WTC11 (cell line): ENCODE results near the gene CABP1. TPM values are rescaled to one million over a fixed set of nuclear protein-coding genes. Genes with fewer than 3 reads are reported as not detected.

Source experiments
- ATAC-seq: fragments of 200-7000 bp; cut with Tn5 transposase; 2 replicates; pipeline ENCODE4 v1.10.0; 2021; ENCODE audit warnings: mild to moderate bottlenecking, moderate library complexity
- CTCF ChIA-PET: fragments of 300-600 bp; sonication (Branson Sonifier 250); formaldehyde crosslinking; loops from one replicate; lab custom pipeline; 2021; ENCODE audit warnings: antibody characterized with exemption; lab: Charles Lee
- POLR2A ChIA-PET: fragments of 350-600 bp; sonication (Branson Sonifier 250); formaldehyde crosslinking; loops from one replicate; lab custom pipeline; 2021; ENCODE audit warnings: antibody characterized with exemption; lab: Charles Lee
- DNase-seq: peaks from one replicate; pipeline ENCODE4 v3.0.0; 2021; ENCODE audit warnings: low spot score
- H3K27ac Mint-ChIP-seq: 2 replicates; pipeline ENCODE4 v1.8.0; 2021; ENCODE audit warnings: mixed read lengths
- H3K27me3 Mint-ChIP-seq: 2 replicates; pipeline ENCODE4 v1.8.0; 2021; ENCODE audit warnings: low read depth, mild to moderate bottlenecking, moderate library complexity, mixed read lengths
- H3K36me3 Mint-ChIP-seq: 2 replicates; pipeline ENCODE4 v1.8.0; 2021; ENCODE audit warnings: mixed read lengths
- H3K4me1 Mint-ChIP-seq: 2 replicates; pipeline ENCODE4 v1.8.0; 2022; ENCODE audit warnings: mixed read lengths
- H3K4me3 Mint-ChIP-seq: 2 replicates; pipeline ENCODE4 v1.8.0; 2021; ENCODE audit warnings: mild to moderate bottlenecking, moderate library complexity, mixed read lengths
- H3K9me3 Mint-ChIP-seq: 2 replicates; pipeline ENCODE4 v1.8.0; 2021; ENCODE audit warnings: mixed read lengths
- ATF1 ChIP-seq: sonication (generic); formaldehyde crosslinking; IDR thresholded peaks from 2 replicates; pipeline ENCODE4 v1.8.1; 2023; ENCODE audit warnings: mild to moderate bottlenecking, moderate library complexity, missing genetic modification reagents
- CBFB ChIP-seq: sonication (generic); formaldehyde crosslinking; IDR thresholded peaks from 2 replicates; pipeline ENCODE4 v1.8.1; 2022; ENCODE audit warnings: mild to moderate bottlenecking, low read depth, missing genetic modification reagents
- EMX1 ChIP-seq: fragments of 250-450 bp; sonication (Bioruptor Pico); IDR thresholded peaks from 2 replicates; pipeline ENCODE4 v1.8.0; 2021; ENCODE audit warnings: mild to moderate bottlenecking
- FOXJ3 ChIP-seq: sonication (generic); formaldehyde crosslinking; IDR thresholded peaks from 2 replicates; pipeline ENCODE4 v1.9.0; 2021; ENCODE audit warnings: missing genetic modification reagents, mild to moderate bottlenecking, borderline replicate concordance
- GTF2I ChIP-seq: fragments of 250-450 bp; sonication (Bioruptor Pico); conservative IDR thresholded peaks from 2 replicates; pipeline ENCODE4 v1.4.0; 2021; ENCODE audit warnings: mild to moderate bottlenecking
- JUN ChIP-seq: sonication (generic); formaldehyde crosslinking; IDR thresholded peaks from 2 replicates; pipeline ENCODE4 v1.8.0; 2023; ENCODE audit warnings: mild to moderate bottlenecking, missing genetic modification reagents
- KAT7 ChIP-seq: sonication (generic); formaldehyde crosslinking; IDR thresholded peaks from 2 replicates; pipeline ENCODE4 v1.8.1; 2023; ENCODE audit warnings: missing genetic modification reagents, mild to moderate bottlenecking, borderline replicate concordance
- NFE2L1 ChIP-seq: sonication (generic); formaldehyde crosslinking; IDR thresholded peaks from 2 replicates; pipeline ENCODE4 v1.8.1; 2023; ENCODE audit warnings: missing genetic modification reagents
- RELA ChIP-seq: sonication (generic); formaldehyde crosslinking; IDR thresholded peaks from 2 replicates; pipeline ENCODE4 v1.8.1; 2022; ENCODE audit warnings: missing genetic modification reagents, mild to moderate bottlenecking, borderline replicate concordance
- SMAD4 ChIP-seq: sonication (generic); formaldehyde crosslinking; IDR thresholded peaks from 2 replicates; pipeline ENCODE4 v1.8.0; 2022; ENCODE audit warnings: mild to moderate bottlenecking, missing genetic modification reagents
- TCF7 ChIP-seq: sonication (generic); formaldehyde crosslinking; IDR thresholded peaks from 2 replicates; pipeline ENCODE4 v1.8.0; 2022; ENCODE audit warnings: mild to moderate bottlenecking, low read depth, missing genetic modification reagents, moderate library complexity
- USF2 ChIP-seq: sonication (generic); formaldehyde crosslinking; IDR thresholded peaks from 2 replicates; pipeline ENCODE4 v1.8.1; 2023; ENCODE audit warnings: mild to moderate bottlenecking, missing genetic modification reagents, moderate library complexity
- ZNF232 ChIP-seq: sonication (generic); formaldehyde crosslinking; IDR thresholded peaks from 2 replicates; pipeline ENCODE4 v1.8.0; 2022; ENCODE audit warnings: mild to moderate bottlenecking, missing genetic modification reagents
- ZNF317 ChIP-seq: sonication (generic); formaldehyde crosslinking; IDR thresholded peaks from 2 replicates; pipeline ENCODE4 v1.8.1; 2023; ENCODE audit warnings: low read depth, mild to moderate bottlenecking, moderate library complexity, missing genetic modification reagents, borderline replicate concordance
- ZNF512 ChIP-seq: sonication (generic); formaldehyde crosslinking; IDR thresholded peaks from 2 replicates; pipeline ENCODE4 v1.8.1; 2022; ENCODE audit warnings: missing genetic modification reagents, borderline replicate concordance
- total RNA-seq: library from RNA; stranded (reverse); gene quantifications from 3 replicates; pipeline ENCODE4 v1.2.3, GENCODE V29; 2021
- TF ChIP-seq, protein P1 (sequence below): fragments of 250-450 bp; sonication (Bioruptor Pico); IDR thresholded peaks from 2 replicates; pipeline ENCODE4 v1.8.0; 2021; ENCODE audit warnings: mild to moderate bottlenecking
- TF ChIP-seq, protein P2 (sequence below): fragments of 250-450 bp; sonication (Bioruptor Pico); IDR thresholded peaks from 2 replicates; pipeline ENCODE4 v1.9.0; 2021; ENCODE audit warnings: moderate library complexity, mild to moderate bottlenecking, inconsistent platforms, borderline replicate concordance
- TF ChIP-seq, protein P3 (sequence below): sonication (generic); formaldehyde crosslinking; IDR thresholded peaks from 2 replicates; pipeline ENCODE4 v1.8.1; 2022; ENCODE audit warnings: low read depth, missing genetic modification reagents, borderline replicate concordance
- TF ChIP-seq, protein P4 (sequence below): sonication (generic); formaldehyde crosslinking; IDR thresholded peaks from 2 replicates; pipeline ENCODE4 v1.8.1; 2023; ENCODE audit warnings: mild to moderate bottlenecking, missing genetic modification reagents

The CABP1 gene
- total RNA-seq, 1 experiment from 2014 or later = 14.1 TPM

DNA sequence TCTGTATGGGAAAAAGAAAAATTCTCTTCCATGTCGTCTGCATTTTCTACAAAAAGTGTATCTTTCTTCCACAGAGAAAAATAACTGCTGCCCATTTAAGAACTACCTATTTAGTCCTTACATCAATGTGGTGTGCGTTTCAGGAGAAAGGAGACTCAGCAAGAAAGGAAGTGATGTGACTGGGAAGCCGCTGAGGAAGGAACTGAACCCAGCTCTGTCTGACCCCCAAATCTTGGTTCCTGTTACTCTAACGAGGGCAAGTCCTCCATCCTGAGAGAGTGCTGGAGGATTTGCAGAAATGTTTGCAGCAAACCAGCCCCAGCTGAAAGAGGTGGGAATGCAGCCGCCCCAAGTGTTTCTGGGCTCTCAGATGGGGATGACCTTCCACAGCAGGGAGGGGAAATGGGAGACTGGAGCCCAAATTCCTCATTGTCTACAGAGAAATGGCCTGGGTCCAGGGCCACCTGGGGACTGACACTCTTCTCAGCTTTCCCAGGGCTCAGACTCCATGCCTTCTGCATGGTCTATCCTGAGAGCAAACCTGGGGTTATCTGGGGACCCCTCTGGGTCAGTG is 39.8 kb downstream of the CABP1 start (continued):
- TF ChIP-seq FOXJ3 (CRISPR knock-in tag) = no peak
- no peak for TF ChIP-seq KAT7 (CRISPR knock-in tag)
- TF ChIP-seq, protein P1, sequence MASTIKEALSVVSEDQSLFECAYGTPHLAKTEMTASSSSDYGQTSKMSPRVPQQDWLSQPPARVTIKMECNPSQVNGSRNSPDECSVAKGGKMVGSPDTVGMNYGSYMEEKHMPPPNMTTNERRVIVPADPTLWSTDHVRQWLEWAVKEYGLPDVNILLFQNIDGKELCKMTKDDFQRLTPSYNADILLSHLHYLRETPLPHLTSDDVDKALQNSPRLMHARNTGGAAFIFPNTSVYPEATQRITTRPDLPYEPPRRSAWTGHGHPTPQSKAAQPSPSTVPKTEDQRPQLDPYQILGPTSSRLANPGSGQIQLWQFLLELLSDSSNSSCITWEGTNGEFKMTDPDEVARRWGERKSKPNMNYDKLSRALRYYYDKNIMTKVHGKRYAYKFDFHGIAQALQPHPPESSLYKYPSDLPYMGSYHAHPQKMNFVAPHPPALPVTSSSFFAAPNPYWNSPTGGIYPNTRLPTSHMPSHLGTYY (CRISPR knock-in tag) = no peak
- no peak for TF ChIP-seq EMX1 (CRISPR knock-in tag)
- TF ChIP-seq NFE2L1 (CRISPR knock-in tag) = no peak
- TF ChIP-seq, protein P2, sequence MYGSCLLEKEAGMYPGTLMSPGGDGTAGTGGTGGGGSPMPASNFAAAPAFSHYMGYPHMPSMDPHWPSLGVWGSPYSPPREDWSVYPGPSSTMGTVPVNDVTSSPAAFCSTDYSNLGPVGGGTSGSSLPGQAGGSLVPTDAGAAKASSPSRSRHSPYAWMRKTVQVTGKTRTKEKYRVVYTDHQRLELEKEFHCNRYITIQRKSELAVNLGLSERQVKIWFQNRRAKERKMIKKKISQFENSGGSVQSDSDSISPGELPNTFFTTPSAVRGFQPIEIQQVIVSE (CRISPR knock-in tag) = no peak
- no peak for TF ChIP-seq ZNF512

DNA sequence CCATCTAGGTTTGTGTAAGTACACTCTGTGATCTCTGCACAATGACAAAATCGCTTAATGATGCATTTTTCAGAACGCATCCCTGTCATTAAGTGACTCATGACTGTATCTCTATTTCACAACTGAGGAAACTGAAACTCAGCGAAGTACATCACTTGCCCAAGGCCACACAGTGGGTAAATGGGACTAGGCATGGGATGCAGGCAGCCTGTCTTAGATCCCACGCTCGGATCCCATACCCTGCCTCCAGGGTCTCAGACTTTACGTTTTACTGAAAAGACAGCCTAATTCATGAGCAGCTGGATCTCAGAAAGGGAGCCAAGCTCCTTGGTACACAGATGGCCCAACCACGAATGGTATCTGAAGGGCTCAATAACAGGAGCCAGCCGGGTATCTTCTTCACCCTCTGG is 44.1 kb downstream of the CABP1 start:
- Mint-ChIP-seq H3K36me3 (no peaks in the 10 kb centered on the region), H3K4me3 (no peak overlapping the region; the same call in 1 of the 2 replicates), H3K9me3 (no peaks in the 10 kb centered on the region)
- ATAC-seq (no peak), DNase-seq (no peak)
- ChIA-PET CTCF (interaction anchor here (0.5 to 2.9 kb wide), 2 partner anchors 35 to 66 kb away, joined by 3 to 14 read pairs; no protein-coding TSS in a partner anchor), POLR2A (no interaction called here)
- TF ChIP-seq, protein P3, sequence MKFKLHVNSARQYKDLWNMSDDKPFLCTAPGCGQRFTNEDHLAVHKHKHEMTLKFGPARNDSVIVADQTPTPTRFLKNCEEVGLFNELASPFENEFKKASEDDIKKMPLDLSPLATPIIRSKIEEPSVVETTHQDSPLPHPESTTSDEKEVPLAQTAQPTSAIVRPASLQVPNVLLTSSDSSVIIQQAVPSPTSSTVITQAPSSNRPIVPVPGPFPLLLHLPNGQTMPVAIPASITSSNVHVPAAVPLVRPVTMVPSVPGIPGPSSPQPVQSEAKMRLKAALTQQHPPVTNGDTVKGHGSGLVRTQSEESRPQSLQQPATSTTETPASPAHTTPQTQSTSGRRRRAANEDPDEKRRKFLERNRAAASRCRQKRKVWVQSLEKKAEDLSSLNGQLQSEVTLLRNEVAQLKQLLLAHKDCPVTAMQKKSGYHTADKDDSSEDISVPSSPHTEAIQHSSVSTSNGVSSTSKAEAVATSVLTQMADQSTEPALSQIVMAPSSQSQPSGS (CRISPR knock-in tag) = no peak
- TF ChIP-seq ATF1 (CRISPR knock-in tag) (no peak), TCF7 (CRISPR knock-in tag) (no peak), ZNF317 (CRISPR knock-in tag) (no peak), JUN (no peak), USF2 (no peak), RELA (CRISPR knock-in tag) (no peak), SMAD4 (CRISPR knock-in tag) (no peak), ZNF232 (CRISPR knock-in tag) (no peak), GTF2I (CRISPR knock-in tag) (no peak), EMX1 (CRISPR knock-in tag) (no peak), CBFB (CRISPR knock-in tag) (no peak)
- TF ChIP-seq, protein P4, sequence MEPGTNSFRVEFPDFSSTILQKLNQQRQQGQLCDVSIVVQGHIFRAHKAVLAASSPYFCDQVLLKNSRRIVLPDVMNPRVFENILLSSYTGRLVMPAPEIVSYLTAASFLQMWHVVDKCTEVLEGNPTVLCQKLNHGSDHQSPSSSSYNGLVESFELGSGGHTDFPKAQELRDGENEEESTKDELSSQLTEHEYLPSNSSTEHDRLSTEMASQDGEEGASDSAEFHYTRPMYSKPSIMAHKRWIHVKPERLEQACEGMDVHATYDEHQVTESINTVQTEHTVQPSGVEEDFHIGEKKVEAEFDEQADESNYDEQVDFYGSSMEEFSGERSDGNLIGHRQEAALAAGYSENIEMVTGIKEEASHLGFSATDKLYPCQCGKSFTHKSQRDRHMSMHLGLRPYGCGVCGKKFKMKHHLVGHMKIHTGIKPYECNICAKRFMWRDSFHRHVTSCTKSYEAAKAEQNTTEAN (CRISPR knock-in tag) = no peak
- TF ChIP-seq, protein P2 (CRISPR knock-in tag) = no peak
- TF ChIP-seq, all 79 proteins: peak for 0
- H3K4me1 Mint-ChIP-seq = peaks cover 25% of the 10 kb centered on the region
- no peak overlapping the region for H3K27ac Mint-ChIP-seq
- no peaks in the 10 kb centered on the region for H3K27me3 Mint-ChIP-seq
